Measurements from ENCODE around the gene TCERG1L.

The TCERG1L gene

GRCh38 chr10:131314799-131315198 is 3.3 kb upstream of the TCERG1L start:
- DNase-seq, result no peak

GRCh38 chr10:131314148-131314547 is 2.6 kb upstream of the TCERG1L start:
- DNase-seq, result no peak

GRCh38 chr10:131313377-131313776 is 1.9 kb upstream of the TCERG1L start:
- no peak for DNase-seq

- no peak for DNase-seq
Measured at GRCh38 chr10:131312478-131312836, 936 bp upstream of the TCERG1L start.

- no peak for DNase-seq
Measured at GRCh38 chr10:131311402-131311660, 190 bp downstream of the TCERG1L start.

- no peak for DNase-seq
Measured at GRCh38 chr10:131310551-131311401, 745 bp downstream of the TCERG1L start.

- no peak for DNase-seq
Measured at GRCh38 chr10:131310142-131310541, 1.4 kb downstream of the TCERG1L start.

GRCh38 chr10:131300508-131300907 is 11.0 kb downstream of the TCERG1L start:
- DNase-seq, result no peak

- no peak for DNase-seq
Measured at GRCh38 chr10:131290781-131291180, 20.7 kb downstream of the TCERG1L start.

- no peak for DNase-seq
Measured at GRCh38 chr10:131288648-131289047, 22.9 kb downstream of the TCERG1L start.

- no peak for DNase-seq
Measured at GRCh38 chr10:131282961-131283360, 28.6 kb downstream of the TCERG1L start.

GRCh38 chr10:131280101-131280500 is 31.4 kb downstream of the TCERG1L start:
- DNase-seq, result no peak

- no peak for DNase-seq
Measured at GRCh38 chr10:131279516-131279915, 32.0 kb downstream of the TCERG1L start.

- DNase-seq, result no peak
Measured at GRCh38 chr10:131277969-131278368, 33.6 kb downstream of the TCERG1L start.

- DNase-seq, result no peak
Measured at GRCh38 chr10:131277278-131277677, 34.2 kb downstream of the TCERG1L start.

GRCh38 chr10:131275691-131276090 is 35.8 kb downstream of the TCERG1L start:
- DNase-seq, result no peak

GRCh38 chr10:131274883-131275282 is 36.6 kb downstream of the TCERG1L start:
- DNase-seq, result no peak

- no peak for DNase-seq
Measured at GRCh38 chr10:131274133-131274880, 37.2 kb downstream of the TCERG1L start.

- no peak for DNase-seq
Measured at GRCh38 chr10:131273476-131273875, 38.0 kb downstream of the TCERG1L start.

GRCh38 chr10:131272897-131273451 is 38.5 kb downstream of the TCERG1L start:
- no peak for DNase-seq

GRCh38 chr10:131271966-131272365 is 39.6 kb downstream of the TCERG1L start:
- DNase-seq, result no peak

GRCh38 chr10:131271195-131271880 is 40.2 kb downstream of the TCERG1L start:
- no peak for DNase-seq

GRCh38 chr10:131270461-131271190 is 40.9 kb downstream of the TCERG1L start:
- no peak for DNase-seq
